Gastrocnemius medialis (tissue), 4 donors: Measurements from ENCODE around the gene LAIR2.
"Not testable (repeated sequence)": the region's sequence is repeated elsewhere in the genome, so short reads cannot be mapped to it uniquely, and the experiment has no call there.

Experiments
- POLR2A ChIP-seq, 2 donors: fragments of 450-650 bp; IDR thresholded peaks; one replicate each; pipeline ENCODE4 v1.6.1; 2017; ENCODE audit warnings: antibody characterized with exemption in 2 of 2, mild to moderate bottlenecking in 2 of 2, moderate library complexity in 2 of 2
- TF ChIP-seq, protein P1 (sequence below), 5 experiments: fragments of 450-650 bp in 3 of 5; fragments of 200-600 bp in 2 of 5; sonication (generic) in 2 of 5; IDR thresholded peaks in 4 of 5; conservative IDR thresholded peaks in 1 of 5; 1 replicate in 4 of 5; 2 replicates in 1 of 5; pipeline ENCODE4 v1.5.1; 2016 to 2019; ENCODE audit warnings: antibody characterized with exemption in 5 of 5, mild to moderate bottlenecking in 3 of 5, moderate library complexity in 3 of 5

DNA sequence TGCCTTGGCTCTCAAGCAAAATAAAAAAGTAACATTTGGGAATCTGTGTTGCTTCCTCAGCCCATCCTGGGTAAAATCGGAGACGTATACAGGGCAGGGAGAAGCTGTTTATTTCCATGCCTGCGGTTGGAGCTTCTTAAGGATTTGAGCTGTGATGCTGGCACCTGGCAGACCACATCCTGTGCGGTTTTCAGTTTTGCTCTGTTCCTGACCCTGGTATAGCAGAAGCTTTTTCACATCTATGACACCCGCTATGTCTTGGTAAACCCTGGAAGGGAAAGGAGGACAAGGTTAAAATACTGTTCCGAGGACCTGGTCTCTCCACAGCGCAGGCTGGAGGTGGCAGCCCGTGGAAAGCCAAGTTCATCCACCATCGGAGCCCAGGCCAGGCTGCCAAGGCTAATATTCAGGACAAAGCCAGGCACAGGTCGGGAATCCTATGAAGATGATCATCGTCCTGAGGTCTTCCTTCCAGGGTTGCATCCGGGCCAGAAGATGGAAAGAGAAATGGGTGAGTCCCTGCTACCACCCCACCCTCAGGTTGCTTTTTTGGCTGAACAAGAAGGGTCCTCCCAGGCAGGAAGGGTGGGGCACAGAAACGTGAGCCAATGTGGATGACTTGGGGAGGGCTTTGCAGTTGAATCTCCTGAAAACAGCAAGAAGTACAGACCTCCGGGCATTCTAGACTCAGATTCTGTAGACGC lies 4.7 kb upstream of the LAIR2 start:
- TF ChIP-seq, protein P1, sequence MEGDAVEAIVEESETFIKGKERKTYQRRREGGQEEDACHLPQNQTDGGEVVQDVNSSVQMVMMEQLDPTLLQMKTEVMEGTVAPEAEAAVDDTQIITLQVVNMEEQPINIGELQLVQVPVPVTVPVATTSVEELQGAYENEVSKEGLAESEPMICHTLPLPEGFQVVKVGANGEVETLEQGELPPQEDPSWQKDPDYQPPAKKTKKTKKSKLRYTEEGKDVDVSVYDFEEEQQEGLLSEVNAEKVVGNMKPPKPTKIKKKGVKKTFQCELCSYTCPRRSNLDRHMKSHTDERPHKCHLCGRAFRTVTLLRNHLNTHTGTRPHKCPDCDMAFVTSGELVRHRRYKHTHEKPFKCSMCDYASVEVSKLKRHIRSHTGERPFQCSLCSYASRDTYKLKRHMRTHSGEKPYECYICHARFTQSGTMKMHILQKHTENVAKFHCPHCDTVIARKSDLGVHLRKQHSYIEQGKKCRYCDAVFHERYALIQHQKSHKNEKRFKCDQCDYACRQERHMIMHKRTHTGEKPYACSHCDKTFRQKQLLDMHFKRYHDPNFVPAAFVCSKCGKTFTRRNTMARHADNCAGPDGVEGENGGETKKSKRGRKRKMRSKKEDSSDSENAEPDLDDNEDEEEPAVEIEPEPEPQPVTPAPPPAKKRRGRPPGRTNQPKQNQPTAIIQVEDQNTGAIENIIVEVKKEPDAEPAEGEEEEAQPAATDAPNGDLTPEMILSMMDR (IDR thresholded peaks at IDR 0.05 in 4 of 5, conservative IDR thresholded peaks at IDR 0.05 in 1 of 5), result not testable (repeated sequence)
- not testable (repeated sequence) for TF ChIP-seq POLR2A (IDR thresholded peaks at IDR 0.05)
